Stimulated activated CD8-positive, alpha-beta memory T cell treated with anti-CD3 and anti-CD28 coated beads, Interleukin-2, amount 100 ng/mL, for 1 hour (primary cell): ENCODE results near the gene HNRNPM.
A peak's percentile ranks its signal among the peaks of the same experiment; 100 is the strongest.

ENCODE experiments used
- DNase-seq, 2 donors: peaks; one replicate each; pipeline ENCODE4 v3.0.0-alpha.2; 2020; ENCODE audit warnings: low read depth in 2 of 2

HNRNPM gene

DNA sequence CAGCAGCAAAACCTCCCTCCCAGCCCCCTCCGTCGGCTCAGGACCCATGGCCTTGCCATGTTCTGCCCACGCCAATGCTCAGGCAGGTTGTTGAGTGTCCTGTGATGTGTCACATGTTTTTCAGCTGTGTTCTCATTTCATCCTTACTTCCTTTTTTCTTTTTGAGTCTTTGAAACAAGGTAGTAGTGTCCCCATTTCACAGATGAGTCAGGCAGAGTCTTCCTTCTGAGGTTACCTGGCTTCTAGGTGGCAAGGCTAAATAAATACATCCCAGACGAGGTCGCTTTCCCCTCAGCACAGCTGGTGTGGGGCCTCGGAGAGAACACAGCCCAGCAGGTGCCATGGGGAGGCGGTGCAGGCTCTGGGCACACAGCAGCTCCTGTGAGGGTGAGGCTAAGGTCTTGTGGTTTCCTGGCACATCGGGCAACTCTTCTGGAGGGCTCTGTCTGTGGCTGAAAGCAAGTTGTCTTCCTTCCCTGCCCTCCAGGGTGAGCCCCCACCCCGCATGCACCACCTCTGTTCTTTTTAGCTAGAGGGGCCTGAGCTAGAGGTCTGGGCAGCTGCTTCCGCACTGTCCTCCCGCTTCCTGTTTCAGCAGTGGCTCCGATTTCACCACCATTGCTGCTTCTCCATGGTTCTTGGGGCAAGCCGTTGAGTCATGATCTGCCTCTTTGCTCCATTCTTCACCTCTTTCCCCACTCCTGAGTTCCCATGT lies 42.5 kb downstream of the HNRNPM start:
- peak; percentile 30 to 34 for DNase-seq

GRCh38 chr19:8488365-8488764 lies 43.6 kb downstream of the HNRNPM start:
- DNase-seq, result no peak

DNA sequence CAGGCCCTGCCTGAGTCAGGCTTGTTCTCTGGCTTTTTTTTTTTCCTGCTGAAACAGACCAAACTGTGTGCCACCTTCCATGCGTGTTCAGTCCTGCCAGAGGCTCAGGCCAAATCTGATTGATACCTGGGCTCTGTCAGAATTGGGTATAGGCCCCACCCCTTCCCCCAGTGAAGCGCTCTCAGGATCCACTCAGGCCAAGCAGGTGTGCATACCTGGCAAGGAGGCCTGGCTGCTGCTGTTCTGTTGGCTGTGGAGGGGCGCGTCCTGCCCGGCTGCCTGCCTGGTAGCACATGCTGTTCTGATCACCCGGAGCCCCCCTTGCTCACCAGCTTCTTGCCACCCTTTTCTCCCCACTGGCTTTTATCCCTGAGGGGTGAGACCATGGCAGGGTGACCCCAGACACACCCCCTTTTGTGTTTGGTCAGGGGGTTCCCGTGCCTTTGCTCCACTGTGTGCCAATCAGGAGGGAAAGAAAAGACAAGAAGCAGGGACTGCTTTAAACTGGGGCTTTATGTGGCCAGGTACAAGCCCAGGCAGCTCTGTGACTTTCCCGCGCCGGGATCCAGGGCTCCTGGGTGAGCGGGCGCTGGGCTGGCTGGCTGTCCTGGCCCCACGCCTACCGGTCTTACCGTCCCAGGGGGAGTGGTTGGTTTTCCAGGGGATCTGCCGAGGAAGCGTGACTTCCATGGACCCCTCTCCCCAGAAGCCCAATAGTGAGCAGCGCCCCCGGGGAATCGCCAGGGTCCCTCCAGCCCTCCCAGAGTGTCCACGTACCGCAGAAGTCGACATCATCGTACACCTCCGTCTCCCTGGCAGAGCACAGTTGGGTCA lies 45.0 kb downstream of the HNRNPM start:
- no peak for DNase-seq

GRCh38 chr19:8490395-8490760 lies 45.6 kb downstream of the HNRNPM start:
- DNase-seq, result no peak

DNA sequence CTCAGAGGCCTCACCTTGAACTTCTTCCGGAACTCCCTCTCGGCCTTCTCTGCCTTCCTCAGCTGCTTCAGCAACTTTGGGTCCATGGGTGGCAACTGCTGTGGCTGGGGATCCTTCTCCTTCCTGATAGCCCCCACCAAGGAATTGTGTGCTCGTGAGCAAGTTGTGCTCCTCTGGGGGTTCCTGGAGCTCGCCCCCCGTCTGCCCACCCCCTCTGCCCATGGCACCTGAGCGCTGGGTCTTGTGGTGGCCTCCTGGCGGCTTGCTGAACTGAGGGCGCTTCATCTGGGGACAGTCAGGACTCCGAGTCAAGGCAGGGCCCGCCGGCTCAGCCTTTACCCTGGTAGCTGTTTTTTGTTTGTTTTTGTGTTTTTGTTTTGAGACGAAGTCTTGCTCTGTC lies 46.1 kb downstream of the HNRNPM start:
- no peak for DNase-seq

GRCh38 chr19:8491574-8491973 lies 46.8 kb downstream of the HNRNPM start:
- DNase-seq, result no peak

- DNase-seq, result no peak
Observed at GRCh38 chr19:8494158-8494557, 49.4 kb downstream of the HNRNPM start.

- DNase-seq, result no peak
Observed at GRCh38 chr19:8498295-8498694, 53.5 kb downstream of the HNRNPM start.

- DNase-seq, result no peak
Observed at GRCh38 chr19:8499048-8499833, 54.5 kb downstream of the HNRNPM start.

DNA sequence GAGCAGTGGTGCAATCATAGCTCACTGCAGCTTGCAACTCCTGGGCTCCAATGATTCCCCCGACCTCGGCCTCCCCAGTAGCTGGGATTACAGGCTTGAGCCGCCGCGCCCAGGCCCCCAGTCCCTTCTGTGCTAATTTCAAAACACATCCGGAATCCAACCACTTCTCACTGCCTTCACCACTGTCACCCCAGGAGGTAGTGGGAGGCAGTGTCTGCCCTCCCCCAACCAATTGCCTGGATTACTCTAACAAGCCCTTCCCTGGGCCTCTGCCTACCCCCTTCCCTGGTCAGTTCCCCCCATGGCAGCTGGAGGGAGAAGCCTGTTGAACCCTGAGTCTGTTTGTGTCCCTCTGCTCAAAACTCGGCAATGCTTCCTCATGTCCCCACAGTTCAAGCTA lies 55.4 kb downstream of the HNRNPM start:
- DNase-seq, result no peak

DNA sequence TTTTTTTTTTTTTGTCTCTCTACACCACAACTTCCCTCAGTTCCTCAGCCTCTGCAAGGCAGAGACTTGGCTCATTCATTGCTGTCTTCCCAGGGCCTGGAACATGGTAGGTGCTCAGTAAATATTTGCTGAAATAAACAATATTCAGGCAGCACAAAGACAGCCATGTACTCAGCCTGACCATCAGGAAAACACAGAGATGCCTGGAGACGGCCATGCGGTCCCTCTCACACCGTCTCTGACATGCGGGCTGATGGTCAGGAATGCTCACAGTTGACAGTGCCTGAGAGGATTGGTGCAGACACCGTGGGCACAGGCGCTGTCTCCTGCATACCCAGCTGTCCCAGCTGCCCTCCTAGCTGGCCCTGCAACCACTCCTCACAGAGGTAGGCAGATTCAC lies 56.7 kb downstream of the HNRNPM start:
- no peak for DNase-seq

DNA sequence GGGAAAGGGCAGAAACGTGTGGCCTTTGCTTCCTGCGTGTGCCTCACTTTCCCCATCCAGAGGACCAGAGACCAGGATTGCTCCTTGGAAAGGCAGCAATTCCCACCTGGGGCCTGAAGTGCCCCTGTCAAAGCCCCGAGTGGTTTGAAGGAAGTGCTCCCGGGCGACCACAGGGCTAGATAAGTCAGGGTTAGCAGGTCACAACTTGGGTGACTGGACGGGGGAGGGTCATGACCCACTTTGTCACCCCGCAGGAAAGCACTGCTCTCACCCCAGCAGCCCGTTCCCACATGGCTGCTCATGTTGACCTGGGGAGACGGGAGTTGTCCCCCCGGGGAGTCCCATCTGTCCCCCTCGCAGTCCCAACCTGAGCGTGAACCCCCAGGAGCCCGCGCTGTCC lies 57.2 kb downstream of the HNRNPM start:
- no peak for DNase-seq

DNA sequence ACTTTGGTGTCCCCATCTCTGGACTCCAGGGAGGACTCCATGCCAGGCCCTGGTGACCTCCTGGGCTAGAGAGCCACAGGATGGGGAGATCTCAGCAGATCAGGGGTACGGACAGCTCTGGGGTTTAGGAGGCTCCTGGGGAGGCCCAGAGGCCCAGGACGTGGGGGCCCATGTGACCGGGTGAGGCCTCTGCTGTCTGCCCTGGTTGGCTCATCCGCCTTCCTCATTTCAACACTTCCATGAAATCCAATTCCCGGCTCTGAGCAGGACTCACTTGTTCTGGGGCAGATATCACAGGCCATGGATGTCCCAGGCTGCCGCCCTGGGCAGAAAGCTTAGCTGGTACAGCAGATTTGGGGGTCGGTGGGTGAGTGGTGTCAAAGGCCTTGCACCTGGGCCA lies 58.7 kb downstream of the HNRNPM start:
- DNase-seq, result no peak

- DNase-seq, result no peak
Observed at GRCh38 chr19:8504171-8504570, 59.4 kb downstream of the HNRNPM start.

- DNase-seq, result no peak
Observed at GRCh38 chr19:8504919-8505318, 60.1 kb downstream of the HNRNPM start.

DNA sequence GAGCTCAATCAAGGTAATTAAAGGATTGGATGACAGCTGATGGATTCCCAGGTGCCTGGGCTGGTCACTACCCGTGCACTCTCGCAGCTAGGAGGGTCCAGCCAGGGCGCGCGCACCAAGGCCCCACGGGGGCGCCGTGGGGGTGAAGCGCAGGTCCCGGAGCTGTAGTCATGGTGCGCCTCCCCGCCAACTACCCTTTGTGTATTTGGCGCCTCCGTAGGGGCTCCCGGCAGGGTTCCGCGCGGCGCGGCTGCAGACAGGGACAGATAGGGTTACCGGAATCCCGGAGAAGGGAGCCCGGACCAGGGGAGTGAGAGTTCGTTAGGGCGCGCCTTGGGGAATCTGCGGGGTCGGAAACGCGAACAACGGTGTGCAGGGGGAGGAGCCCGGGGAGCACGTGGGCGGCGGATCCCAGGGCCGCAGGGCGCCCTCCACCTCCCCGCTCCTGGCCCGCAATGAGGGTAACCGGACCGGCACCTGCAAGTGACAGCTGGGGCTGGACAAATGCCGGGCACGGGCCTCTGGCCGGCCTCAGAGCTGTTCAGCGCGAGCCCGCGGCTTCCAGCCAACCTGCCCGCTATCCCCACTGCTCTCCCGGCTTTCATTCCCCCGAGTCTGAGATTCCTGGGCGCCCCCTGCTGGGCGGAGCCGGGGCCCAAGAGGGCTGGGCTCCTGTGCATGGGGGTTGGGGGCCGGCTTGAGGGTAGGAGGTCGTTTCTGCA lies 61.1 kb downstream of the HNRNPM start:
- peak; percentile 37 to 42 for DNase-seq

DNA sequence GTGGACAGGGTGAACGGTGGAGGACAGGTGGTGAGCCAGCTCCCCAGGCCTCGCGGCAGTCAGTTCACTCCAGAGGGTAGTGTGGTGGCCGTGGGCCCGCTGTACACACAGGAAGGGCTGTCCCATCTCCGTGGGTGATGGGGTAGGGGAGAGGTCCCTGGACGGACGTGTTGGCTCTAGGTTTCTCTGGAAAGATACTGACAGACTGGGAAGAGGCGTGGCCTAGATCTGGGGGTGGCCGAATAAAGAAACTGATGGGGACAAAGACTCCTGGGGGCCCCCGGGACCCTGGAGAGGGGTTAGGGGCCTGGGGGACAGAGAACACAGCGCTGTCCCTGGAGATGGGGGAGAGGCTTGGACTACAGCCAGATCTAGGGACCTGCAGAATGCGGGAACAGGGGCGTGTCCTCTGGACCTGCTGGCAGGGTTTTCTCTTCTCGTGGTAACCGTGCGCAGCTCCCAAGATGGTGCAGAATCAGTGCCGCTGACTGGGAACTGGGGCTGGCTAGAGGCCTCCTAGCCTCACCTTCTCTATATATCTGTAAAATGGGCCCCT lies 61.7 kb downstream of the HNRNPM start:
- no peak for DNase-seq

GRCh38 chr19:8510589-8511115 lies 65.9 kb downstream of the HNRNPM start:
- no peak for DNase-seq

- DNase-seq, result no peak
Observed at GRCh38 chr19:8511573-8512101, 66.9 kb downstream of the HNRNPM start.

GRCh38 chr19:8512115-8512967 lies 67.6 kb downstream of the HNRNPM start:
- DNase-seq, result no peak
